ENCODE measurements around the gene KCNAB1. TPM values are rescaled to one million over a fixed set of nuclear protein-coding genes. Genes with fewer than 3 reads are reported as not detected.

Gene KCNAB1
- total and polyA plus RNA-seq, 10 of the 15 experiments (the other 5 are each of a cell fraction or from before 2014, with no cell fraction given), result 0.11 to 0.69 (median 0.43) TPM; not detected in 6

- TF ChIP-seq NR2C2 (IDR thresholded peaks at IDR 0.05; ENCODE audit: borderline replicate concordance, control insufficient read depth, insufficient read length, low read depth), result no peak
- TF ChIP-seq SPI1 (IDR thresholded peaks at IDR 0.05; ENCODE audit: borderline replicate concordance, insufficient read depth, low read depth, low read length), result no peak
- no peak for TF ChIP-seq SMC3 (IDR thresholded peaks at IDR 0.05; ENCODE audit: borderline replicate concordance, low read length)
- TF ChIP-seq NRF1 (conservative IDR thresholded peaks at IDR 0.05; ENCODE audit: low read depth, low read length), result no peak
- TF ChIP-seq RAD21 (IDR thresholded peaks at IDR 0.05; ENCODE audit: insufficient read depth, low read depth, low read length), result no peak
- no peak for TF ChIP-seq ZNF384 (IDR thresholded peaks at IDR 0.05; ENCODE audit: borderline replicate concordance, low read depth, low read length)
- no peak for TF ChIP-seq RFX5 (IDR thresholded peaks at IDR 0.05; ENCODE audit: low read depth, low read length)
- no peak for TF ChIP-seq CBFB (IDR thresholded peaks at IDR 0.05; ENCODE audit: low read depth)
- TF ChIP-seq IRF5 (IDR thresholded peaks at IDR 0.05; ENCODE audit: borderline replicate concordance), result no peak
- TF ChIP-seq HCFC1 (IDR thresholded peaks at IDR 0.05; ENCODE audit: low read length), result no peak
- no peak for TF ChIP-seq SREBF1 (IDR thresholded peaks at IDR 0.05; ENCODE audit: low read length)
Measured at GRCh38 chr3:156142702-156143101, 22.3 kb downstream of the KCNAB1 start (continued).

GRCh38 chr3:156143136-156143535 lies 22.8 kb downstream of the KCNAB1 start:
- no peak for TF ChIP-seq SMC3 (IDR thresholded peaks at IDR 0.05; ENCODE audit: borderline replicate concordance, low read length)
- TF ChIP-seq EGR1 (IDR thresholded peaks at IDR 0.05; ENCODE audit: borderline replicate concordance in 1 of 2, low read depth in 2 of 2, low read length in 2 of 2), result no peak
- no peak for TF ChIP-seq NFYB (IDR thresholded peaks at IDR 0.05; ENCODE audit: insufficient read depth, low read depth, low read length)
- no peak for TF ChIP-seq NR2C2 (IDR thresholded peaks at IDR 0.05; ENCODE audit: borderline replicate concordance, control insufficient read depth, insufficient read length, low read depth)
- TF ChIP-seq CHD1 (IDR thresholded peaks at IDR 0.05; ENCODE audit: low read depth, low read length), result no peak
- ChIA-PET POLR2A (no interaction called here), RAD21 (ENCODE audit: unreplicated experiment) (no interaction called here), CTCF (interaction anchor here (0.5 to 2.6 kb wide), 6 partner anchors 9 to 350 kb away, joined by 3 to 6 read pairs (median 4); no protein-coding TSS in a partner anchor), SMC1A (ENCODE audit: uncharacterized antibody, unreplicated experiment) (interaction anchor here (0.6 to 1.9 kb wide), 3 partner anchors 10 to 240 kb away, joined by 3 to 4 read pairs (median 4); no protein-coding TSS in a partner anchor)
- DNase-seq (ENCODE audit: low read depth, low spot score), result no peak
- ATAC-seq, result no peak
- Histone ChIP-seq H3K4me3 (no peak overlapping the region), H3K27ac (ENCODE audit: control insufficient read depth, insufficient read depth) (no peak overlapping the region), H3K27me3 (replicated peaks in 1 of 2; ENCODE audit: control insufficient read depth in 2 of 2, insufficient read depth in 2 of 2, low read length in 1 of 2) (no peaks in the 10 kb centered on the region), H3K9ac (ENCODE audit: control insufficient read depth, insufficient read depth, low read length) (no peak overlapping the region), H3K9me3 (replicated peaks; ENCODE audit: control insufficient read depth, insufficient read depth, low read length) (no peaks in the 10 kb centered on the region), H2AFZ (ENCODE audit: control insufficient read depth, low read depth, low read length) (no peak overlapping the region), H3K79me2 (ENCODE audit: control insufficient read depth, insufficient read depth, low read length) (no peaks in the 10 kb centered on the region), H3K4me2 (ENCODE audit: control insufficient read depth, insufficient read depth) (no peak overlapping the region), H4K20me1 (ENCODE audit: control insufficient read depth, insufficient read depth) (no peaks in the 10 kb centered on the region), H3K4me1 (ENCODE audit: control insufficient read depth, insufficient read depth, low read length) (no peaks in the 10 kb centered on the region), H3K36me3 (ENCODE audit: control insufficient read depth in 2 of 2, insufficient read depth in 2 of 2, low read length in 1 of 2) (no peaks in the 10 kb centered on the region)
- BruUV-seq (replicated peaks), result no TSS peak
- FAIRE-seq, result no peak
- WGBS (ENCODE audit: insufficient coverage, insufficient replicate concordance, low lambda C conversion rate, missing lambda C conversion rate), result 28% methylated on average over 8 of the region's 8 CpGs
- in situ Hi-C loops (cut with MboI), result no loop called here
- intact Hi-C loops (cut with micrococcal nuclease; ENCODE audit: unreplicated experiment), result no loop called here
